IMR-90 (cell line): Measurements from ENCODE around the gene RIPK1. TPM values are rescaled to one million over a fixed set of nuclear protein-coding genes. Genes with fewer than 3 reads are reported as not detected.
"Not testable (repeated sequence)": the region's sequence is repeated elsewhere in the genome, so short reads cannot be mapped to it uniquely, and the experiment has no call there.

Experiments used
- ATAC-seq: fragments of 200-7000 bp; cut with Tn5 transposase; 2 replicates; pipeline ENCODE4 v1.9.1; 2020; ENCODE audit warnings: low read depth, mild to moderate bottlenecking, moderate library complexity
- BruUV-seq: library from RNA; stranded (reverse); fragments of 400-500 nt; replicated peaks from 2 replicates; lab custom pipeline; 2021; lab: Mats Ljungman, UMichigan
- CTCF ChIA-PET: fragments of 300-600 bp; formaldehyde crosslinking; extraction: SDS; loops from one replicate; lab custom pipeline; 2021; ENCODE audit warnings: antibody characterized with exemption; lab: Yijun Ruan, JAX
- POLR2A ChIA-PET: fragments of 300-600 bp; sonication (Branson Sonifier 250); formaldehyde crosslinking; loops from one replicate; lab custom pipeline; 2022; ENCODE audit warnings: antibody characterized with exemption; ENCODE audit not compliant: unreplicated experiment; lab: Charles Lee
- DNase-seq: peaks from one replicate; pipeline ENCODE4 v3.0.0; 2013
- H2AFZ ChIP-seq: replicated peaks from 2 replicates; pipeline ENCODE3; 2013; ENCODE audit warnings: low read length, mild to moderate bottlenecking; ENCODE audit not compliant: poor library complexity
- H2AK5ac ChIP-seq: 2 replicates; pipeline ENCODE4 v1.6.1; 2013; ENCODE audit warnings: low read depth, low read length, inconsistent platforms
- H2AK9ac ChIP-seq: replicated peaks from 2 replicates; pipeline ENCODE3; 2013; ENCODE audit warnings: mild to moderate bottlenecking, low read depth, low read length, moderate library complexity; ENCODE audit not compliant: poor library complexity
- H2BK120ac ChIP-seq: 2 replicates; pipeline ENCODE4 v1.6.1; 2013; ENCODE audit warnings: low read depth, low read length, inconsistent platforms
- H2BK15ac ChIP-seq: 3 replicates; pipeline ENCODE4 v1.6.1; 2013; ENCODE audit warnings: low read depth, low read length, inconsistent platforms
- H2BK20ac ChIP-seq: 2 replicates; pipeline ENCODE4 v1.6.1; 2013; ENCODE audit warnings: low read depth, mild to moderate bottlenecking, inconsistent platforms, low read length, moderate library complexity
- H2BK5ac ChIP-seq: 2 replicates; pipeline ENCODE4 v1.6.1; 2013; ENCODE audit warnings: mild to moderate bottlenecking, low read depth, low read length, inconsistent platforms; ENCODE audit not compliant: poor library complexity, severe bottlenecking
- H3K14ac ChIP-seq: replicated peaks from 2 replicates; pipeline ENCODE4 v1.6.1; 2013; ENCODE audit warnings: low read depth, low read length, inconsistent platforms
- H3K18ac ChIP-seq: 2 replicates; pipeline ENCODE4 v1.6.1; 2013; ENCODE audit warnings: low read depth, low read length, control low read depth
- H3K23ac ChIP-seq: 2 replicates; pipeline ENCODE4 v1.6.1; 2013; ENCODE audit warnings: low read depth, low read length, inconsistent platforms
- H3K27ac ChIP-seq: 2 replicates; pipeline ENCODE4 v1.5.1; 2013; ENCODE audit warnings: mild to moderate bottlenecking, control low read depth, low read length; ENCODE audit not compliant: insufficient read depth
- H3K27me3 ChIP-seq: 2 replicates; pipeline ENCODE4 v1.6.1; 2013; ENCODE audit warnings: low read length; ENCODE audit not compliant: control insufficient read depth, insufficient read depth
- H3K36me3 ChIP-seq: 2 replicates; pipeline ENCODE4 v1.6.1; 2013; ENCODE audit warnings: low read length, mixed read lengths; ENCODE audit not compliant: control insufficient read depth, insufficient read depth
- H3K4ac ChIP-seq: 2 replicates; pipeline ENCODE4 v1.6.1; 2013; ENCODE audit warnings: low read depth, low read length, inconsistent platforms
- H3K4me1 ChIP-seq: 2 replicates; pipeline ENCODE4 v1.6.1; 2013; ENCODE audit warnings: low read length, mixed read lengths; ENCODE audit not compliant: control insufficient read depth, insufficient read depth
- H3K4me2 ChIP-seq: 2 replicates; pipeline ENCODE4 v1.6.1; 2013; ENCODE audit warnings: low read depth, mild to moderate bottlenecking, control low read depth, low read length, moderate library complexity
- H3K4me3 ChIP-seq: 2 replicates; pipeline ENCODE4 v1.5.1; 2013; ENCODE audit warnings: low read depth, mild to moderate bottlenecking, control low read depth, low read length, moderate library complexity; ENCODE audit not compliant: insufficient read depth
- H3K56ac ChIP-seq: 2 replicates; pipeline ENCODE4 v1.6.1; 2013; ENCODE audit warnings: low read length, inconsistent platforms; ENCODE audit not compliant: insufficient read depth; ENCODE audit errors: extremely low read depth
- H3K79me1 ChIP-seq, 2 experiments: 2 replicates each; pipeline ENCODE4 v1.6.1; 2013; ENCODE audit warnings: low read length in 2 of 2, inconsistent platforms in 1 of 2, low read depth in 1 of 2
- H3K9ac ChIP-seq: 2 replicates; pipeline ENCODE4 v1.6.1; 2013; ENCODE audit warnings: low read depth, low read length, control low read depth
- H3K9me1 ChIP-seq: 2 replicates; pipeline ENCODE4 v1.6.1; 2013; ENCODE audit warnings: low read length, inconsistent platforms; ENCODE audit not compliant: insufficient read depth
- H3K9me3 ChIP-seq: 2 replicates; pipeline ENCODE4 v1.6.1; 2013; ENCODE audit warnings: low read length; ENCODE audit not compliant: control insufficient read depth, insufficient read depth
- H4K20me1 ChIP-seq: 2 replicates; pipeline ENCODE4 v1.6.1; 2013; ENCODE audit warnings: low read length, inconsistent platforms; ENCODE audit not compliant: insufficient read depth
- H4K5ac ChIP-seq: 2 replicates; pipeline ENCODE4 v1.6.1; 2013; ENCODE audit warnings: mild to moderate bottlenecking, low read depth, low read length, control low read depth
- H4K8ac ChIP-seq, 2 experiments: 2 replicates each; pipeline ENCODE4 v1.6.1; 2013; ENCODE audit warnings: low read depth in 2 of 2, low read length in 2 of 2, control low read depth in 1 of 2, inconsistent platforms in 1 of 2
- H4K91ac ChIP-seq: 2 replicates; pipeline ENCODE4 v1.6.1; 2013; ENCODE audit warnings: low read depth, low read length, inconsistent platforms; ENCODE audit not compliant: insufficient read depth
- BHLHE40 ChIP-seq: fragments of 150-350 bp; IDR thresholded peaks from 2 replicates; pipeline ENCODE4 v1.6.1; 2016; ENCODE audit warnings: mild to moderate bottlenecking, low read depth, low read length
- CEBPB ChIP-seq: IDR thresholded peaks from 2 replicates; pipeline ENCODE4 v1.6.1; 2012; ENCODE audit warnings: low read depth, low read length, improper control_type of control experiment
- CTCF ChIP-seq: conservative IDR thresholded peaks from 2 replicates; pipeline ENCODE4 v1.5.1; 2012; ENCODE audit warnings: mild to moderate bottlenecking, low read depth, low read length, improper control_type of control experiment
- FOS ChIP-seq: fragments of 150-350 bp; IDR thresholded peaks from 2 replicates; pipeline ENCODE4 v1.6.1; 2016; ENCODE audit warnings: low read depth, low read length
- MAFK ChIP-seq: IDR thresholded peaks from 2 replicates; pipeline ENCODE4 v1.6.1; 2012; ENCODE audit warnings: low read depth, low read length, improper control_type of control experiment
- WGBS, 2 experiments: methylation state at CpG; one replicate each; pipeline versions ENCODE4 v1.1.5 to v1.1.7; 2013; ENCODE audit warnings: missing lambda C conversion rate in 2 of 2; ENCODE audit not compliant: insufficient read length in 1 of 2; ENCODE audit errors: extremely low coverage in 2 of 2; 5-methylcytosine and 5-hydroxymethylcytosine counted together
- dilution Hi-C: fragments of 300-500 bp; cut with HindIII; formaldehyde crosslinking; loops from one replicate; pipeline ENCODE4 v1.14.3; 2018; ENCODE audit warnings: low sequenced_read_pairs; ENCODE audit not compliant: unreplicated experiment
- in situ Hi-C: fragments of 300-500 bp; cut with MboI; formaldehyde crosslinking; loops from 3 replicates; pipeline ENCODE4 v1.14.3; 2019; ENCODE audit warnings: low sequenced_read_pairs, inconsistent platforms, mixed read lengths
- intact Hi-C: fragments of 100-400 bp; cut with micrococcal nuclease; formaldehyde crosslinking; loops from 2 replicates; pipeline ENCODE4 v1.10.0; 2022
- polyA plus RNA-seq, 3 experiments: library from polyadenylated mRNA; depleted of rRNA; stranded (reverse); fragments of >200 nt; gene quantifications; 2 replicates each; pipeline ENCODE4 v1.2.3, GENCODE V29; 2012; ENCODE audit warnings: low replicate concordance in 1 of 3
- total RNA-seq: library from RNA; depleted of rRNA; stranded (reverse); fragments of >200 nt; gene quantifications from 2 replicates; pipeline ENCODE4 v1.2.3, GENCODE V29; 2012

RIPK1 gene
- total and polyA plus RNA-seq, 2 of the 4 experiments (the other 2 are of a cell fraction): 12.6 to 25.6 TPM

GRCh38 chr6:3137057-3137777, 68.9 kb downstream of the RIPK1 start (continued):
- TF ChIP-seq CTCF: no peak
- no peak for TF ChIP-seq MAFK
- no peak for TF ChIP-seq FOS
- no peak for TF ChIP-seq CEBPB
- no peak for TF ChIP-seq BHLHE40

GRCh38 chr6:3137873-3138272, 69.6 kb downstream of the RIPK1 start:
- CTCF ChIA-PET: interaction anchor here (0.6 kb wide), 2 partner anchors 111 to 305 kb away, joined by 3 read pairs; no protein-coding TSS in a partner anchor
- H2AK9ac ChIP-seq, H2BK5ac ChIP-seq, H2BK120ac ChIP-seq, intact Hi-C loops, H3K4me2 ChIP-seq, H4K5ac ChIP-seq, H2BK20ac ChIP-seq, DNase-seq, H3K56ac ChIP-seq, H2AK5ac ChIP-seq, H2BK15ac ChIP-seq, H3K18ac ChIP-seq, H4K8ac ChIP-seq, POLR2A ChIA-PET, H3K4ac ChIP-seq, H3K4me3 ChIP-seq, H3K23ac ChIP-seq, H3K9me3 ChIP-seq, H4K20me1 ChIP-seq, H3K79me1 ChIP-seq, H3K9ac ChIP-seq, H2AFZ ChIP-seq, H3K27ac ChIP-seq, H4K91ac ChIP-seq, BruUV-seq, H3K14ac ChIP-seq, dilution Hi-C loops, ATAC-seq, H3K27me3 ChIP-seq: not testable (repeated sequence)
- Histone ChIP-seq H3K9me1 (peaks cover 12% of the 10 kb centered on the region; the same call in 1 of the 2 replicates), H3K4me1 (peaks cover 14% of the 10 kb centered on the region), H3K36me3 (peaks cover 21% of the 10 kb centered on the region; the same call in 1 of the 2 replicates)
- in situ Hi-C loops: loop anchor here (25.0 kb wide), 1 partner anchor 599 kb away; no protein-coding TSS in a partner anchor
- 80% methylated on average over 1 of the region's 6 CpGs; no CpG with 5 or more reads in 1 of the 2 experiments for WGBS, 2 experiments
